H9 (cell line): ENCODE results near the gene ASCC3. TPM values are rescaled to one million over a fixed set of nuclear protein-coding genes. Genes with fewer than 3 reads are reported as not detected.

Experiments used
- DNase-seq: peaks from one replicate; pipeline ENCODE4 v3.0.0-alpha.2; 2017
- H2AFZ ChIP-seq: one replicate; pipeline ENCODE4 v1.6.1; 2013; ENCODE audit warnings: mild to moderate bottlenecking, low read length, control low read depth, moderate library complexity
- H2AK5ac ChIP-seq: 2 replicates; pipeline ENCODE4 v1.6.1; 2013; ENCODE audit warnings: low read length, control low read depth, mixed read lengths; ENCODE audit not compliant: insufficient read length
- H2BK120ac ChIP-seq: one replicate; pipeline ENCODE4 v1.6.1; 2013; ENCODE audit warnings: low read depth, mild to moderate bottlenecking, low read length, control low read depth, inconsistent platforms; ENCODE audit not compliant: poor library complexity, severe bottlenecking
- H2BK12ac ChIP-seq: 2 replicates; pipeline ENCODE4 v1.6.1; 2013; ENCODE audit warnings: low read length, control low read depth, mixed read lengths, low read depth; ENCODE audit not compliant: insufficient read length
- H2BK15ac ChIP-seq: 2 replicates; pipeline ENCODE4 v1.6.1; 2013; ENCODE audit warnings: low read depth, low read length, control low read depth
- H2BK20ac ChIP-seq: one replicate; pipeline ENCODE4 v1.6.1; 2013; ENCODE audit warnings: low read depth, mild to moderate bottlenecking, low read length, control low read depth, inconsistent platforms; ENCODE audit not compliant: poor library complexity, severe bottlenecking
- H2BK5ac ChIP-seq: 2 replicates; pipeline ENCODE4 v1.6.1; 2013; ENCODE audit warnings: low read length, control low read depth, mixed read lengths; ENCODE audit not compliant: insufficient read length
- H3K14ac ChIP-seq: 2 replicates; pipeline ENCODE4 v1.6.1; 2013; ENCODE audit warnings: low read length, control low read depth; ENCODE audit not compliant: insufficient read depth
- H3K18ac ChIP-seq: 2 replicates; pipeline ENCODE4 v1.6.1; 2013; ENCODE audit warnings: low read depth, mild to moderate bottlenecking, mixed read lengths, low read length, control low read depth; ENCODE audit not compliant: insufficient read length
- H3K23ac ChIP-seq: 2 replicates; pipeline ENCODE4 v1.6.1; 2013; ENCODE audit warnings: low read length, control low read depth, mixed read lengths, low read depth; ENCODE audit not compliant: insufficient read length
- H3K23me2 ChIP-seq: 2 replicates; pipeline ENCODE4 v1.6.1; 2013; ENCODE audit warnings: low read depth, mild to moderate bottlenecking, mixed read lengths, low read length, control low read depth; ENCODE audit not compliant: insufficient read length, poor library complexity, severe bottlenecking
- H3K27ac ChIP-seq: 2 replicates; pipeline ENCODE4 v1.5.1; 2013; ENCODE audit warnings: low read length, control low read depth, mixed read lengths, low read depth; ENCODE audit not compliant: insufficient read length
- H3K27me3 ChIP-seq: 2 replicates; pipeline ENCODE4 v1.6.1; 2013; ENCODE audit warnings: low read length, control low read depth, inconsistent platforms; ENCODE audit not compliant: insufficient read depth
- H3K4ac ChIP-seq: 2 replicates; pipeline ENCODE4 v1.6.1; 2013; ENCODE audit warnings: low read depth, mild to moderate bottlenecking, control low read depth, inconsistent platforms, low read length, moderate library complexity
- H3K4me1 ChIP-seq: 2 replicates; pipeline ENCODE4 v1.6.1; 2013; ENCODE audit warnings: low read length, control low read depth, inconsistent platforms; ENCODE audit not compliant: insufficient read depth
- H3K4me2 ChIP-seq: 2 replicates; pipeline ENCODE4 v1.6.1; 2013; ENCODE audit warnings: low read length, control low read depth, mixed read lengths; ENCODE audit not compliant: insufficient read length, insufficient read depth
- H3K56ac ChIP-seq: 2 replicates; pipeline ENCODE4 v1.6.1; 2013; ENCODE audit warnings: low read depth, mild to moderate bottlenecking, mixed read lengths, low read length, control low read depth; ENCODE audit not compliant: insufficient read length
- H3K79me1 ChIP-seq: 2 replicates; pipeline ENCODE4 v1.6.1; 2013; ENCODE audit warnings: low read depth, mild to moderate bottlenecking, moderate library complexity, low read length, control low read depth, inconsistent platforms; ENCODE audit not compliant: insufficient read depth, poor library complexity, severe bottlenecking
- H3K79me2 ChIP-seq: 2 replicates; pipeline ENCODE4 v1.6.1; 2013; ENCODE audit warnings: low read length, control low read depth, inconsistent platforms; ENCODE audit not compliant: insufficient read depth
- H3K9ac ChIP-seq: 2 replicates; pipeline ENCODE4 v1.6.1; 2013; ENCODE audit warnings: low read length, control low read depth, mixed read lengths; ENCODE audit not compliant: insufficient read length; ENCODE audit errors: extremely low read depth
- H3K9me3 ChIP-seq: one replicate; pipeline ENCODE4 v1.6.1; 2013; ENCODE audit warnings: low read depth, low read length, inconsistent platforms; ENCODE audit not compliant: control insufficient read depth
- H3T11ph ChIP-seq: one replicate; pipeline ENCODE4 v1.6.1; 2013; ENCODE audit warnings: mild to moderate bottlenecking, low read length, control low read depth, inconsistent platforms
- H4K20me1 ChIP-seq: one replicate; pipeline ENCODE4 v1.6.1; 2013; ENCODE audit not compliant: control insufficient read depth, insufficient read length, insufficient read depth
- H4K5ac ChIP-seq: 2 replicates; pipeline ENCODE4 v1.6.1; 2013; ENCODE audit warnings: low read depth, mild to moderate bottlenecking, mixed read lengths, low read length, control low read depth; ENCODE audit not compliant: insufficient read length
- H4K8ac ChIP-seq: replicated peaks from 2 replicates; pipeline ENCODE4 v1.6.1; 2013; ENCODE audit warnings: low read length, control low read depth, mixed read lengths, low read depth; ENCODE audit not compliant: insufficient read length
- H4K91ac ChIP-seq: 2 replicates; pipeline ENCODE4 v1.6.1; 2013; ENCODE audit warnings: low read depth, mild to moderate bottlenecking, moderate library complexity, mixed read lengths, low read length, control low read depth; ENCODE audit not compliant: insufficient read length
- H3K27ac Mint-ChIP-seq, 3 experiments: 2 replicates in 2 of 3; 3 replicates in 1 of 3; pipeline ENCODE4 v1.8.0; 2020 to 2021; ENCODE audit warnings: mixed read lengths in 3 of 3, mild to moderate bottlenecking in 1 of 3, moderate library complexity in 1 of 3
- H3K27me3 Mint-ChIP-seq: 2 replicates; pipeline ENCODE4 v1.8.0; 2021; ENCODE audit warnings: low read depth, mild to moderate bottlenecking, moderate library complexity, mixed read lengths
- H3K36me3 Mint-ChIP-seq, 3 experiments: 2 replicates in 2 of 3; 3 replicates in 1 of 3; pipeline ENCODE4 v1.8.0; 2020 to 2021; ENCODE audit warnings: low read depth in 3 of 3, mixed read lengths in 3 of 3; ENCODE audit not compliant: insufficient read depth in 1 of 3
- H3K4me1 Mint-ChIP-seq, 2 experiments: 2 replicates each; pipeline ENCODE4 v1.8.0; 2020; ENCODE audit warnings: mixed read lengths in 2 of 2
- H3K4me3 Mint-ChIP-seq, 2 experiments: 2 replicates in 1 of 2; 3 replicates in 1 of 2; pipeline ENCODE4 v1.8.0; 2020 to 2021; ENCODE audit warnings: mild to moderate bottlenecking in 2 of 2, mixed read lengths in 2 of 2, moderate library complexity in 1 of 2
- H3K9me3 Mint-ChIP-seq, 2 experiments: 2 replicates in 1 of 2; 3 replicates in 1 of 2; pipeline ENCODE4 v1.8.0; 2020; ENCODE audit warnings: mild to moderate bottlenecking in 2 of 2, mixed read lengths in 2 of 2, moderate library complexity in 1 of 2
- total RNA-seq: library from RNA; stranded (reverse); gene quantifications from 2 replicates; pipeline ENCODE4 v1.2.1, GENCODE V29; 2021
- TF ChIP-seq, protein P1 (sequence below): fragments of 200-600 bp; sonication (generic); conservative IDR thresholded peaks from 3 replicates; pipeline ENCODE4 v1.8.0; 2021; ENCODE audit warnings: antibody characterized with exemption, mild to moderate bottlenecking

Gene ASCC3
- total RNA-seq, 1 experiment from 2014 or later = 63.8 TPM

DNA sequence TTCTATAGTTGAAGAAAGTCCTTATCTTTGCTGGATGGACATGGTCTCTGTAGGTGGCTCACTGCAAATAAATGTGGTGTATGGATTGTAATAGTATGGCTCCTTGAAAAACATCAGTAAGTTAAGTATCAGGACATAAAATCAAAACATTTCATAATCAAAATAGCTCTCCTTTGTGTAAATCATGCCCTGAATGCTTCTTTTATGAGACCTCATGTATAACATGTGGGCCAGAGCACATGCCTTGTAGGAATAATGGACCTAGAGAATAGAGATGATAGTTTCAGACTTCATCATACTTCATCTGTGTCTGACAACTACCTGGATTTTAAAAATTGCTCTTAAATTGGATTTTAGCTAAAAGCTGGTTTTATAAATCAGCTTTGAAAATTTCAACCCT, 159.9 kb downstream of the ASCC3 start:
- Histone ChIP-seq H2AK5ac (no peak overlapping the region), H3K18ac (no peak overlapping the region), H3K14ac (no peak overlapping the region), H3K9me3 (no peaks in the 10 kb centered on the region), H2AFZ (no peak overlapping the region), H2BK15ac (no peak overlapping the region), H3K79me1 (no peaks in the 10 kb centered on the region), H3K9ac (no peak overlapping the region), H2BK120ac (no peak overlapping the region), H4K8ac (no peak overlapping the region), H3K4ac (no peak overlapping the region), H3K4me1 (no peaks in the 10 kb centered on the region), H4K20me1 (no peaks in the 10 kb centered on the region), H4K91ac (no peak overlapping the region), H3K56ac (no peak overlapping the region), H3K27ac (no peak overlapping the region), H3K23ac (no peak overlapping the region), H2BK12ac (no peak overlapping the region), H3T11ph (no peak overlapping the region), H3K4me2 (no peak overlapping the region), H3K23me2 (no peaks in the 10 kb centered on the region), H3K27me3 (no peaks in the 10 kb centered on the region), H2BK20ac (no peak overlapping the region), H2BK5ac (no peak overlapping the region), H4K5ac (no peak overlapping the region), H3K79me2 (no peaks in the 10 kb centered on the region)
- Mint-ChIP-seq H3K4me1 (peaks cover 3 to 6% of the 10 kb centered on the region in 2 experiments; a peak in 3 of 4 replicates), H3K4me3 (no peak overlapping the region), H3K36me3 (peaks cover 0 to 7% (median 0%) of the 10 kb centered on the region in 3 experiments; a peak in 2 of 7 replicates), H3K27me3 (no peaks in the 10 kb centered on the region), H3K27ac (no peak overlapping the region), H3K9me3 (no peaks in the 10 kb centered on the region)
- DNase-seq = no peak
- TF ChIP-seq, protein P1, sequence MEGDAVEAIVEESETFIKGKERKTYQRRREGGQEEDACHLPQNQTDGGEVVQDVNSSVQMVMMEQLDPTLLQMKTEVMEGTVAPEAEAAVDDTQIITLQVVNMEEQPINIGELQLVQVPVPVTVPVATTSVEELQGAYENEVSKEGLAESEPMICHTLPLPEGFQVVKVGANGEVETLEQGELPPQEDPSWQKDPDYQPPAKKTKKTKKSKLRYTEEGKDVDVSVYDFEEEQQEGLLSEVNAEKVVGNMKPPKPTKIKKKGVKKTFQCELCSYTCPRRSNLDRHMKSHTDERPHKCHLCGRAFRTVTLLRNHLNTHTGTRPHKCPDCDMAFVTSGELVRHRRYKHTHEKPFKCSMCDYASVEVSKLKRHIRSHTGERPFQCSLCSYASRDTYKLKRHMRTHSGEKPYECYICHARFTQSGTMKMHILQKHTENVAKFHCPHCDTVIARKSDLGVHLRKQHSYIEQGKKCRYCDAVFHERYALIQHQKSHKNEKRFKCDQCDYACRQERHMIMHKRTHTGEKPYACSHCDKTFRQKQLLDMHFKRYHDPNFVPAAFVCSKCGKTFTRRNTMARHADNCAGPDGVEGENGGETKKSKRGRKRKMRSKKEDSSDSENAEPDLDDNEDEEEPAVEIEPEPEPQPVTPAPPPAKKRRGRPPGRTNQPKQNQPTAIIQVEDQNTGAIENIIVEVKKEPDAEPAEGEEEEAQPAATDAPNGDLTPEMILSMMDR = no peak
